Esophagus muscularis mucosa (tissue), 4 donors: ENCODE results near the gene PLD4. TPM values are rescaled to one million over a fixed set of nuclear protein-coding genes. Genes with fewer than 3 reads are reported as not detected.

Experiments
- DNase-seq: peaks from one replicate; pipeline ENCODE4 v3.0.0-alpha.2; 2017; ENCODE audit errors: extremely low spot score
- H3K27ac ChIP-seq, 4 donors: fragments of 200-600 bp; sonication (generic); replicated peaks in 1 of 4; 1 replicate in 3 of 4; 2 replicates in 1 of 4; pipeline ENCODE4 v1.5.1; 2016 to 2019; ENCODE audit warnings: mild to moderate bottlenecking in 1 of 4
- H3K27me3 ChIP-seq, 4 donors: fragments of 200-600 bp; sonication (generic); one replicate each; pipeline versions ENCODE4 v1.5.1 to v1.6.0; 2016 to 2019
- H3K36me3 ChIP-seq, 4 donors: fragments of 200-600 bp; sonication (generic); one replicate each; pipeline ENCODE4 v1.5.1; 2016 to 2019
- H3K4me1 ChIP-seq, 4 donors: fragments of 200-600 bp; sonication (generic); one replicate each; pipeline ENCODE4 v1.5.1; 2016 to 2019
- H3K4me3 ChIP-seq, 4 donors: fragments of 200-600 bp; sonication (generic); 1 replicate in 2 of 4; 2 replicates in 2 of 4; pipeline ENCODE4 v1.5.1; 2016 to 2019; ENCODE audit warnings: mild to moderate bottlenecking in 4 of 4, moderate library complexity in 1 of 4
- H3K9me3 ChIP-seq, 4 donors: fragments of 200-600 bp; sonication (generic); 1 replicate in 3 of 4; 2 replicates in 1 of 4; pipeline ENCODE4 v1.5.1; 2016 to 2019
- CTCF ChIP-seq, 3 experiments: fragments of 200-600 bp in 2 of 3; fragments of 450-650 bp in 1 of 3; sonication (generic) in 2 of 3; IDR thresholded peaks; one replicate each; pipeline ENCODE4 v1.5.1; 2017 to 2019; ENCODE audit warnings: antibody characterized with exemption in 3 of 3, mild to moderate bottlenecking in 2 of 3, moderate library complexity in 1 of 3
- EP300 ChIP-seq: sonication (generic); formaldehyde crosslinking; IDR thresholded peaks from one replicate; pipeline ENCODE4 v1.6.1; 2017; ENCODE audit warnings: antibody characterized with exemption
- POLR2A ChIP-seq: fragments of 450-650 bp; IDR thresholded peaks from one replicate; pipeline ENCODE4 v1.6.1; 2017; ENCODE audit warnings: antibody characterized with exemption, moderate library complexity, mild to moderate bottlenecking, low read depth
- POLR2AphosphoS5 ChIP-seq, 2 donors: sonication (generic); formaldehyde crosslinking; IDR thresholded peaks; one replicate each; pipeline ENCODE4 v1.6.1; 2017; ENCODE audit warnings: antibody characterized with exemption in 2 of 2
- WGBS: methylation state at CpG from one replicate; pipeline ENCODE4 v1.1.5; 2018; 5-methylcytosine and 5-hydroxymethylcytosine counted together
- intact Hi-C: fragments of 100-400 bp; cut with DNase I; formaldehyde crosslinking; loops from one replicate; pipeline ENCODE4 v1.15.1; 2023
- total RNA-seq, 4 donors: library from RNA; depleted of rRNA; stranded (reverse); fragments of >200 nt; gene quantifications; one replicate each; pipeline versions ENCODE4 v1.1.0 to v1.2.1, GENCODE V29; 2016

The PLD4 gene
- total RNA-seq, 4 donors from 2014 or later = under 0.01 to 0.50 (median 0.15) TPM

- TF ChIP-seq POLR2A (no peak), EP300 (no peak), POLR2AphosphoS5 (IDR thresholded peaks at IDR 0.05) (no peak), CTCF (IDR thresholded peaks at IDR 0.05) (no peak)
- Histone ChIP-seq H3K9me3 (no peaks in the 10 kb centered on the region), H3K4me3 (no peak overlapping the region), H3K27me3 (no peaks in the 10 kb centered on the region), H3K36me3 (peaks cover 0 to 52% (median 42%) of the 10 kb centered on the region in 4 donors), H3K4me1 (peaks cover 0 to 26% (median 20%) of the 10 kb centered on the region in 4 donors), H3K27ac (peak overlapping the region in 1 of 4 donors; percentile 33)
- WGBS = 62% methylated on average over 15 of the region's 25 CpGs
- intact Hi-C loops = no loop called here
- no peak for DNase-seq
These were observed 32.8 kb downstream of the PLD4 start for GRCh38 chr14:104957146-104958113.

- no peak for DNase-seq
- peak overlapping the region in 2 of 4 donors; percentile 16 to 87 for H3K27ac ChIP-seq
These were observed 39.9 kb downstream of the PLD4 start for GRCh38 chr14:104964546-104964945.

GRCh38 chr14:104965561-104966231 is 41.0 kb downstream of the PLD4 start:
- Histone ChIP-seq H3K27ac (peak overlapping the region; percentile 87 to 99 (median 94)), H3K4me3 (no peak overlapping the region), H3K4me1 (peaks cover 31 to 70% (median 55%) of the 10 kb centered on the region in 4 donors), H3K27me3 (peaks cover 0 to 5% (median 0%) of the 10 kb centered on the region in 4 donors), H3K36me3 (peaks cover 0 to 3% (median 0%) of the 10 kb centered on the region in 4 donors), H3K9me3 (no peaks in the 10 kb centered on the region)
- DNase-seq = no peak
- intact Hi-C loops = no loop called here
- WGBS = 81% methylated on average over 13 of the region's 13 CpGs
- TF ChIP-seq EP300 (no peak), POLR2AphosphoS5 (IDR thresholded peaks at IDR 0.05) (no peak), CTCF (IDR thresholded peaks at IDR 0.05) (no peak), POLR2A (no peak)

More at GRCh38 chr14:104964546-104964945, 39.9 kb downstream of the PLD4 start:
- 87% methylated on average over 7 of the region's 7 CpGs for WGBS
- no peak for TF ChIP-seq POLR2A
- no peak for TF ChIP-seq EP300
- no peak for TF ChIP-seq POLR2AphosphoS5 (IDR thresholded peaks at IDR 0.05)
- intact Hi-C loops = no loop called here
- peaks cover 0 to 5% (median 0%) of the 10 kb centered on the region in 4 donors for H3K27me3 ChIP-seq
- peaks cover 31 to 58% (median 44%) of the 10 kb centered on the region in 4 donors for H3K4me1 ChIP-seq
- H3K36me3 ChIP-seq = peaks cover 0 to 3% (median 0%) of the 10 kb centered on the region in 4 donors
- no peak overlapping the region for H3K4me3 ChIP-seq
- H3K9me3 ChIP-seq = no peaks in the 10 kb centered on the region

- TF ChIP-seq POLR2AphosphoS5 (IDR thresholded peaks at IDR 0.05) (no peak), POLR2A (no peak), EP300 (no peak), CTCF (IDR thresholded peaks at IDR 0.05) (no peak)
- H3K27me3 ChIP-seq = peaks cover 0 to 5% (median 0%) of the 10 kb centered on the region in 4 donors
- H3K4me1 ChIP-seq = peaks cover 38 to 76% (median 62%) of the 10 kb centered on the region in 4 donors
- peak overlapping the region in 2 of 4 donors; percentile 56 to 66 for H3K4me3 ChIP-seq
- 91% methylated on average over 9 of the region's 9 CpGs for WGBS
- intact Hi-C loops = no loop called here
- H3K27ac ChIP-seq = peak overlapping the region; percentile 87 to 99 (median 94)
- peaks cover 0 to 3% (median 0%) of the 10 kb centered on the region in 4 donors for H3K36me3 ChIP-seq
- no peaks in the 10 kb centered on the region for H3K9me3 ChIP-seq
- DNase-seq = no peak
These were observed 41.7 kb downstream of the PLD4 start for GRCh38 chr14:104966261-104966865.
